HepG2 (cell line): ENCODE measurements around the gene HBEGF. TPM values are rescaled to one million over a fixed set of nuclear protein-coding genes. Genes with fewer than 3 reads are reported as not detected.
A peak's percentile ranks its signal among the peaks of the same experiment; 100 is the strongest.

Source experiments
- CEBPB ChIP-seq: IDR thresholded peaks from 2 replicates; pipeline ENCODE4 v1.6.1; 2011; ENCODE audit warnings: low read depth, low read length, improper control_type of control experiment, borderline replicate concordance
- ELF4 ChIP-seq: sonication (generic); formaldehyde crosslinking; IDR thresholded peaks from 2 replicates; pipeline ENCODE4 v1.5.0; 2020; ENCODE audit warnings: missing genetic modification reagents, mild to moderate bottlenecking, moderate library complexity, borderline replicate concordance
- MATR3 ChIP-seq: sonication (generic); formaldehyde crosslinking; IDR thresholded peaks from 2 replicates; pipeline ENCODE4 v1.4.0; 2020; ENCODE audit warnings: missing genetic modification reagents
- MBNL3 ChIP-seq: fragments of 250-450 bp; sonication (Bioruptor Pico); conservative IDR thresholded peaks from 2 replicates; pipeline ENCODE4 v1.8.0; 2022; ENCODE audit warnings: mild to moderate bottlenecking, inconsistent platforms
- NCOA1 ChIP-seq: sonication (generic); formaldehyde crosslinking; IDR thresholded peaks from 2 replicates; pipeline ENCODE4 v1.9.0; 2021; ENCODE audit warnings: missing genetic modification reagents
- SAFB2 ChIP-seq: sonication (generic); formaldehyde crosslinking; IDR thresholded peaks from 2 replicates; pipeline ENCODE4 v1.5.1; 2020; ENCODE audit warnings: missing genetic modification reagents, low read depth, mild to moderate bottlenecking, borderline replicate concordance
- SMARCC2 ChIP-seq: fragments of 450-650 bp; IDR thresholded peaks from 2 replicates; pipeline ENCODE4 v1.6.1; 2017; ENCODE audit warnings: antibody characterized with exemption, mild to moderate bottlenecking
- SOX6 ChIP-seq, 2 experiments: fragments of 450-650 bp in 1 of 2; sonication (generic) in 1 of 2; formaldehyde crosslinking in 1 of 2; IDR thresholded peaks; 2 replicates each; pipeline versions ENCODE4 v1.4.0 to v1.6.1; 2017 to 2020; ENCODE audit warnings: antibody characterized with exemption in 1 of 2, mild to moderate bottlenecking in 1 of 2, missing genetic modification reagents in 1 of 2
- ZBTB20 ChIP-seq: sonication (generic); formaldehyde crosslinking; IDR thresholded peaks from 2 replicates; pipeline ENCODE4 v1.8.1; 2023; ENCODE audit warnings: missing genetic modification reagents, low read depth, mild to moderate bottlenecking, borderline replicate concordance
- ZNF235 ChIP-seq: sonication (generic); formaldehyde crosslinking; IDR thresholded peaks from 2 replicates; pipeline ENCODE4 v1.8.1; 2023; ENCODE audit warnings: mild to moderate bottlenecking, missing genetic modification reagents, borderline replicate concordance
- ZNF256 ChIP-seq: sonication (generic); formaldehyde crosslinking; conservative IDR thresholded peaks from 2 replicates; pipeline ENCODE4 v1.4.0; 2020; ENCODE audit warnings: missing genetic modification reagents
- ZNF329 ChIP-seq: sonication (generic); formaldehyde crosslinking; IDR thresholded peaks from 2 replicates; pipeline ENCODE4 v1.9.0; 2021; ENCODE audit warnings: low read depth, mild to moderate bottlenecking, missing genetic modification reagents
- ZNF496 ChIP-seq: sonication (generic); formaldehyde crosslinking; IDR thresholded peaks from 2 replicates; pipeline ENCODE4 v1.8.1; 2023; ENCODE audit warnings: mild to moderate bottlenecking, moderate library complexity, missing genetic modification reagents; ENCODE audit not compliant: insufficient replicate concordance
- ZNF724P ChIP-seq: sonication (generic); formaldehyde crosslinking; IDR thresholded peaks from 2 replicates; pipeline ENCODE4 v1.8.0; 2022; ENCODE audit warnings: missing genetic modification reagents, borderline replicate concordance
- ZNF772 ChIP-seq: sonication (generic); formaldehyde crosslinking; IDR thresholded peaks from 2 replicates; pipeline ENCODE4 v1.5.0; 2020; ENCODE audit warnings: mild to moderate bottlenecking, missing genetic modification reagents
- ZNF788 ChIP-seq: sonication (generic); formaldehyde crosslinking; IDR thresholded peaks from 2 replicates; pipeline ENCODE4 v1.5.0; 2020; ENCODE audit warnings: mild to moderate bottlenecking, missing genetic modification reagents, borderline replicate concordance
- ZNF883 ChIP-seq: sonication (generic); formaldehyde crosslinking; IDR thresholded peaks from 2 replicates; pipeline ENCODE4 v1.5.1; 2020; ENCODE audit warnings: mild to moderate bottlenecking, missing genetic modification reagents; ENCODE audit errors: not compliant biosample characterization
- polyA plus RNA-seq, 8 experiments: library from polyadenylated mRNA; depleted of rRNA in 3 of 8; stranded (reverse) in 7 of 8; unstranded in 1 of 8; fragments of >200 nt; fragmentation: Illumina TruSeq in 4 of 8; extraction: Trizol in 4 of 8; gene quantifications; 2 replicates each; pipeline versions ENCODE4 v1.2.1 to v1.2.3, GENCODE V29; 2011 to 2016; ENCODE audit warnings: low read depth in 4 of 8, missing spikeins in 1 of 8, mixed read lengths in 1 of 8; ENCODE audit not compliant: insufficient read depth in 1 of 8
- total RNA-seq, 5 experiments: library from RNA; depleted of rRNA; stranded (reverse); fragments of >200 nt; fragmentation: Illumina TruSeq; extraction: Trizol; gene quantifications; 2 replicates each; pipeline ENCODE4 v1.2.3, GENCODE V29; 2016; ENCODE audit warnings: low read depth in 1 of 5
- TF ChIP-seq, protein P1 (sequence below): sonication (generic); formaldehyde crosslinking; conservative IDR thresholded peaks from 2 replicates; pipeline ENCODE4 v1.8.0; 2022; ENCODE audit warnings: missing genetic modification reagents
- TF ChIP-seq, protein P2 (sequence below): sonication (generic); formaldehyde crosslinking; IDR thresholded peaks from 2 replicates; pipeline ENCODE4 v1.4.0; 2020; ENCODE audit warnings: missing genetic modification reagents, mild to moderate bottlenecking, borderline replicate concordance
- TF ChIP-seq, protein P3 (sequence below): sonication (generic); formaldehyde crosslinking; IDR thresholded peaks from 2 replicates; pipeline ENCODE4 v1.4.0; 2020; ENCODE audit warnings: missing genetic modification reagents
- TF ChIP-seq, protein P4 (sequence below): sonication (generic); formaldehyde crosslinking; IDR thresholded peaks from 2 replicates; pipeline ENCODE4 v1.8.0; 2023; ENCODE audit warnings: mild to moderate bottlenecking, missing genetic modification reagents
- TF ChIP-seq, protein P5 (sequence below): IDR thresholded peaks from 2 replicates; pipeline ENCODE4 v1.6.1; 2012; ENCODE audit warnings: low read depth, low read length, improper control_type of control experiment

Gene HBEGF
- total and polyA plus RNA-seq, 2 of the 13 experiments (the other 11 are each of a cell fraction or from before 2014, with no cell fraction given), result 1.7 to 5.0 TPM

DNA sequence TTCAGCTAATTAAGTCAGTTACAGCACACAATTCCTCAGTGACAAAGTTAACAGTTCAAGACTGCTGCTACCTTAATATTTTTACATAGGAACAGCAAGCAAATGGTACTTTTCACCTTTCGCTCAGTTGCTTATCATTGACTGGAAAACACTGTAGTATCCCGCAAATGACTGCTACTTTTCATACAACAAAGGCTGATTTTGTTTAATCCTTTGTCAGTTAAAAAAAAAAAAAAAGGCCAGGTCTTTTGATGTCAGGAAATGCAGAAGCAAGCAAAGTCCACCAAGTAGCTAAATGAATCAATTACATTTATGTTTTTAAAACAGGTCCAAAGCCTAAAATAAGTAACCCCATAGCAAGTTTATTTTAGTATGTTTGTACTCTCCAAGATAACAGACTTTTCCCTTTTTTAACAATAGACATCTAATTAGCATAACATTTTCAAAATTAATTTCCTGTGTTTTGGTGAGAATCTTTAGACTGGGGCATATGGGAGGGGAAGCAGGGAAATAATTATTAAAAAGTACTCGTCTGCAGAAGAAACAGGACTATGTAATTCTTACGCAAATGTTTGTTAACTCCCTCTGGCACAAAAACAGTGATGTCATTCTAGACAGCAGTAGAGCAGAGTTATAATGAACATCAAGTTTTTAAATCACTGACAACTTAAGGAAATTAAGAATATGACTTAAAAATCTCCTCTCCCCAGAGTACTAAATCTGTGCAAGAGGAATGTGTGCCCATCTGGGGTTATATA, 53.1 kb downstream of the HBEGF start (continued):
- no peak for TF ChIP-seq ZBTB20 (CRISPR knock-in tag)
- TF ChIP-seq ZNF235 (CRISPR knock-in tag), result no peak
- TF ChIP-seq MBNL3, result no peak
- TF ChIP-seq, protein P1, sequence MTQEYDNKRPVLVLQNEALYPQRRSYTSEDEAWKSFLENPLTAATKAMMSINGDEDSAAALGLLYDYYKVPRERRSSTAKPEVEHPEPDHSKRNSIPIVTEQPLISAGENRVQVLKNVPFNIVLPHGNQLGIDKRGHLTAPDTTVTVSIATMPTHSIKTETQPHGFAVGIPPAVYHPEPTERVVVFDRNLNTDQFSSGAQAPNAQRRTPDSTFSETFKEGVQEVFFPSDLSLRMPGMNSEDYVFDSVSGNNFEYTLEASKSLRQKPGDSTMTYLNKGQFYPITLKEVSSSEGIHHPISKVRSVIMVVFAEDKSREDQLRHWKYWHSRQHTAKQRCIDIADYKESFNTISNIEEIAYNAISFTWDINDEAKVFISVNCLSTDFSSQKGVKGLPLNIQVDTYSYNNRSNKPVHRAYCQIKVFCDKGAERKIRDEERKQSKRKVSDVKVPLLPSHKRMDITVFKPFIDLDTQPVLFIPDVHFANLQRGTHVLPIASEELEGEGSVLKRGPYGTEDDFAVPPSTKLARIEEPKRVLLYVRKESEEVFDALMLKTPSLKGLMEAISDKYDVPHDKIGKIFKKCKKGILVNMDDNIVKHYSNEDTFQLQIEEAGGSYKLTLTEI (CRISPR knock-in tag), result no peak
- no peak for TF ChIP-seq ZNF788
- no peak for TF ChIP-seq ZNF724P (CRISPR knock-in tag)
- TF ChIP-seq ZNF496 (CRISPR knock-in tag), result no peak
- TF ChIP-seq ELF4 (CRISPR knock-in tag), result no peak
- no peak for TF ChIP-seq ZNF772 (CRISPR knock-in tag)
- no peak for TF ChIP-seq ZNF883 (CRISPR knock-in tag)
- TF ChIP-seq ZNF256, result no peak
- no peak for TF ChIP-seq SAFB2 (CRISPR knock-in tag)
- peak; percentile 75 for TF ChIP-seq CEBPB
- no peak for TF ChIP-seq SOX6 (IDR thresholded peaks at IDR 0.05)
- peak; percentile 80 for TF ChIP-seq SOX6 (CRISPR knock-in tag; IDR thresholded peaks at IDR 0.05)
- no peak for TF ChIP-seq NCOA1
- TF ChIP-seq, protein P2, sequence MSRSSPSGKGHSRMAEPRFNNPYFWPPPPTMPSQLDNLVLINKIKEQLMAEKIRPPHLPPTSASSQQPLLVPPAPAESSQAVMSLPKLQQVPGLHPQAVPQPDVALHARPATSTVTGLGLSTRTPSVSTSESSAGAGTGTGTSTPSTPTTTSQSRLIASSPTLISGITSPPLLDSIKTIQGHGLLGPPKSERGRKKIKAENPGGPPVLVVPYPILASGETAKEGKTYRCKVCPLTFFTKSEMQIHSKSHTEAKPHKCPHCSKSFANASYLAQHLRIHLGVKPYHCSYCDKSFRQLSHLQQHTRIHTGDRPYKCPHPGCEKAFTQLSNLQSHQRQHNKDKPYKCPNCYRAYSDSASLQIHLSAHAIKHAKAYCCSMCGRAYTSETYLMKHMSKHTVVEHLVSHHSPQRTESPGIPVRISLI, result peak; percentile 92
- TF ChIP-seq ZNF329 (CRISPR knock-in tag), result no peak
- TF ChIP-seq, protein P3, sequence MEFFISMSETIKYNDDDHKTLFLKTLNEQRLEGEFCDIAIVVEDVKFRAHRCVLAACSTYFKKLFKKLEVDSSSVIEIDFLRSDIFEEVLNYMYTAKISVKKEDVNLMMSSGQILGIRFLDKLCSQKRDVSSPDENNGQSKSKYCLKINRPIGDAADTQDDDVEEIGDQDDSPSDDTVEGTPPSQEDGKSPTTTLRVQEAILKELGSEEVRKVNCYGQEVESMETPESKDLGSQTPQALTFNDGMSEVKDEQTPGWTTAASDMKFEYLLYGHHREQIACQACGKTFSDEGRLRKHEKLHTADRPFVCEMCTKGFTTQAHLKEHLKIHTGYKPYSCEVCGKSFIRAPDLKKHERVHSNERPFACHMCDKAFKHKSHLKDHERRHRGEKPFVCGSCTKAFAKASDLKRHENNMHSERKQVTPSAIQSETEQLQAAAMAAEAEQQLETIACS, result no peak
- TF ChIP-seq SMARCC2, result no peak
- TF ChIP-seq, protein P4, sequence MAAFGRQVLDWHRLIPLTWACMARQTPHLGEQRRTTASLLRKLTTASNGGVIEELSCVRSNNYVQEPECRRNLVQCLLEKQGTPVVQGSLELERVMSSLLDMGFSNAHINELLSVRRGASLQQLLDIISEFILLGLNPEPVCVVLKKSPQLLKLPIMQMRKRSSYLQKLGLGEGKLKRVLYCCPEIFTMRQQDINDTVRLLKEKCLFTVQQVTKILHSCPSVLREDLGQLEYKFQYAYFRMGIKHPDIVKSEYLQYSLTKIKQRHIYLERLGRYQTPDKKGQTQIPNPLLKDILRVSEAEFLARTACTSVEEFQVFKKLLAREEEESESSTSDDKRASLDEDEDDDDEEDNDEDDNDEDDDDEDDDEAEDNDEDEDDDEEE (CRISPR knock-in tag), result no peak
- TF ChIP-seq, protein P5, sequence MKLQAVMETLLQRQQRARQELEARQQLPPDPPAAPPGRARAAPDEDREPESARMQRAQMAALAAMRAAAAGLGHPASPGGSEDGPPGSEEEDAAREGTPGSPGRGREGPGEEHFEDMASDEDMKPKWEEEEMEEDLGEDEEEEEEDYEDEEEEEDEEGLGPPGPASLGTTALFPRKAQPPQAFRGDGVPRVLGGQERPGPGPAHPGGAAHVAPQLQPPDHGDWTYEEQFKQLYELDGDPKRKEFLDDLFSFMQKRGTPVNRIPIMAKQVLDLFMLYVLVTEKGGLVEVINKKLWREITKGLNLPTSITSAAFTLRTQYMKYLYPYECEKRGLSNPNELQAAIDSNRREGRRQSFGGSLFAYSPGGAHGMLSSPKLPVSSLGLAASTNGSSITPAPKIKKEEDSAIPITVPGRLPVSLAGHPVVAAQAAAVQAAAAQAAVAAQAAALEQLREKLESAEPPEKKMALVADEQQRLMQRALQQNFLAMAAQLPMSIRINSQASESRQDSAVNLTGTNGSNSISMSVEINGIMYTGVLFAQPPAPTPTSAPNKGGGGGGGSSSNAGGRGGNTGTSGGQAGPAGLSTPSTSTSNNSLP, result peak; percentile 47; the same call in 1 of the 2 replicates
- TF ChIP-seq MATR3, result no peak
